Activated CD8-positive, alpha-beta memory T cell treated with anti-CD3 and anti-CD28 coated beads, Interleukin-2, amount 50 U/mL, for 48 hours (primary cell): Measurements from ENCODE around the gene MEF2C.

ENCODE experiments used
- DNase-seq: peaks from one replicate; pipeline ENCODE4 v3.0.0-alpha.2; 2020

Gene MEF2C

GRCh38 chr5:88707216-88707965 lies 175.6 kb downstream of the MEF2C start:
- no peak for DNase-seq

GRCh38 chr5:88702332-88702731 lies 180.7 kb downstream of the MEF2C start:
- no peak for DNase-seq

GRCh38 chr5:88700121-88700520 lies 182.9 kb downstream of the MEF2C start:
- no peak for DNase-seq

DNA sequence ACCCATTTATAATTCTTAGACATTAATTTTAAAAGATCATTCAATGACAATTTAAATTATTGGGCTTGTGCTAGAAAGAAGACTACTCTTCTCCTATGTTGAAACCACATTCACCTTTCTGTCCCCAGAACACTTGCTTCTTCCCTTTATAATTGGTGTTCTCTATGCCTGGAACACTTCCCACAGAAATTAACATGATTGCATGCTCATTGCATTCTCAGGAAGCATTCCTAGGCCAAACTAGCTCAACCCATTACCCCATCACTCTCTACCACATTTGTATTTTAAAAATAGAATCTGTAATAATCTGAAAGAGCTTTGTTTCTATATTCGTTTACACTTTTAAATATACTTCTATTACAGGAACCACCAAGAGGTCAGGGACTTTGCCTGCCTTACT lies 184.7 kb downstream of the MEF2C start:
- DNase-seq = no peak

- DNase-seq = no peak
Measured at GRCh38 chr5:88696466-88696865, 186.5 kb downstream of the MEF2C start.

DNA sequence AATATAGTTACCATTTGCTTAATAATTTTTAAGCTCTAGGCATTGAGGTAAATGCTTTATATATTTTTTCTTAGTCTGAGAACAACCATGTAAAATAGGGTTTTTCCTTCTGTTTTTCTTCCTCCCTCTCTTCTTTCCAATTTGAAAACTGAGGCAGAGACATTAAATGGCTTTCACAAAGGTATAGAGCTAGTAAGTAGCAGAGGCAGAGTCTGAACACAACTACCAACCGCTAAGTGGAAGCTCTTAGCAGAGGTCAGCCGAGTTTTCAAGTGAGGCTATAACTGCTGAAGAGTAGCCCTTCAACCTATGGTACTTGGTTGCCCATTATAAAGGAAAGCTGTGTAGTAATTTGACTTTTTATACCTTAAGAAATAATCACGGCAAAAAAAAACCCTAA lies 187.1 kb downstream of the MEF2C start:
- no peak for DNase-seq

GRCh38 chr5:88695232-88695631 lies 187.8 kb downstream of the MEF2C start:
- DNase-seq = no peak

- DNase-seq = no peak
Measured at GRCh38 chr5:88694023-88694679, 188.8 kb downstream of the MEF2C start.

DNA sequence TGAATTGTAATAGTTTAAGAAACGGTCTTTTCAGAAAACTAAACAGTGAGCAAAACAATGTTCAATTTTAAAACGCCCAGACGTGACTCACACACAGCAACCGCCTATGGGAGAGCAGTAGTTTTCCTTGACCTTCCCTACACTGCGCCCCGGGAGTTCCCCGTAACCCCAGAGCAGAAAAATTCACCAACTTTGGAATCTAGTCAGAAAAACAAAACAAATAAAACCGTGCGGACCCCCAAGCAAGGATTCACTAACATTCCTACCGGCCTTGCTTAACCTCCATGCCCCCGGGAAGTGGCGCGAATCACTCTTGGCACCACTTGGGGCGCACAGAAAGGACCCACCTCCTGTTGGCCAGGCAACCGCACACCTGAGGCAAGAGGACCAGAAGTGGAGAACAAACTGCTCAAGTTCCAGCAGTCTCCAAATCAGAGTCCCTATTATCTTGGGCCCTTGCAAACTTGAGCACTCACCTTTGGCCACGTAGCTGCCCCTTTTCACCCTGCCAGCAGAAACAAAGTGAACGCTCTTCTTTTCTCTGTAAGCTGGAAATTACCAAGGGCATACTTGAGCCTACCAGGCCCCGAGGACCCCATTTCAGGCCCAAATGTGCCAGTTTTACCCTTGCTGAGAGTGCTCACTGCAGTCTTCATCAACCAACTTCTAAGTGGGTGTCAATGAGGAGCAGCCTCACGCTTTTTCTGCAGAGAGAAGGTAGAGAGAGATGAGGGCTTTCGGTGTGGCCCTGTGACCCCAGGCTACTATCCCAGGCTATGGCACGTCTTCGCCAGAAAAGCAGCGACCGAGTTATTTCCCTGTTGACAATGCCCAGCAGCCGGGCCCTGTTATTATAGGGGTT lies 189.7 kb downstream of the MEF2C start:
- DNase-seq = no peak

DNA sequence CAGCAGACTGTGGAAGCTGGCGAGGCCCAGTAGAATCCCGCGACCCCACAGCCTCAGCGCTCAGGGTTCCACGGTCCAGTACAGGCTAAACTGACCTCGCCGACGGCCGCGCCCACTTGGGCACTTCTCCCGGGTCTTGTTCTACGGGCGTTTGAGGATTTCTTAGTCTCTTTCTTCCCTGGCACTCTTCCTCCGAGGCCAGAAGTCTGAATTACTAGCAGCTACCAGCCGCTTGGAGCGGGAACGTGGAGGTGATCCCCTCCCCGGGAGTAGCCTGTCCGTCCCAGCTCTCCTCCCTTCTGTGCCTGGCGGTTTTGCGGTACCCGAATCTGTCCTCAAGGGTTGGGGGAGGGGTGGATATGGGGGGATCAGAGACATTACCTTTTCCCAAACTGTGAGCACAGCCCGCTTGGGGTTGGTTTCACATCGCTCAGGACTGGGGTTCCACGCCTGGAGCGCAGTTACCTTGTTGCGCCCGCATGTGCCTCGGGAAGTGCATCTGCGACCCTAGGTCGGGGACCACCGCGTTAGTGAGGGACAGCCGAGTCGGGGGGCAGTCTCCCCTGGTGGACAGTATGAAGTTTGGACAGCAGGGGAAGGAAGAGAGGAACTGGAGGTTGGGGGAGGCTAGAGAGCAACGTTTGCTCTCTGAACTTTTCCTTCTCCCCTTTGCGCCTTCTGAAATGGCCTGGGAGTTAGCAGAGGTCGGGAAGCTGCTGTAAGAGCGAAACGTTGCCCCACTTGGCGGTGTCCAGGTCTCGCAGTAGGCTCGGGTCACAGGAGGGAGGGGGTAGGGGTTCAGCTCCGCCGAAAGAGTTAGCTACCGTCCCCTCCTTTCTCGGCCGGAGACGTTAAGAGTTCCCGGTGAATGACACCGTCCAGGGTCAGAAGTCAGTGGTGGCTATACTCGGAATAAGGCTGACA lies 190.8 kb downstream of the MEF2C start:
- DNase-seq = no peak

DNA sequence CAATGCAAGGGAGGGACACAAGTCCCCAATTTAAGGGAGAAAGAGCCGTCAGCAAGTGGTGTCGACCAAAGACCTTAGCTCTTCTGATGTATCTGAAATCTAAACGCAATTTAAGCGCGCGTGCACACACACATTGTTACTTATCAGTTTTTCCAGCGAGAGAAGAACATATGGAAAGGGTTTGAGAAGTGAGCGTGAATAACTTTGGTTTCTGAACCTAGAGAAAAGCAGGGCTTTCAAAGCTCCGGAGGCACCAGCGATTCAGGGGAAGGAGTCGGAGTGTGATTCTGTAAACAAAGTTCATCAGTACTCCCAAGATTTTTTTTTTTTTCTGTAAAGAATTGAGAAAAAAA lies 191.8 kb downstream of the MEF2C start:
- no peak for DNase-seq

DNA sequence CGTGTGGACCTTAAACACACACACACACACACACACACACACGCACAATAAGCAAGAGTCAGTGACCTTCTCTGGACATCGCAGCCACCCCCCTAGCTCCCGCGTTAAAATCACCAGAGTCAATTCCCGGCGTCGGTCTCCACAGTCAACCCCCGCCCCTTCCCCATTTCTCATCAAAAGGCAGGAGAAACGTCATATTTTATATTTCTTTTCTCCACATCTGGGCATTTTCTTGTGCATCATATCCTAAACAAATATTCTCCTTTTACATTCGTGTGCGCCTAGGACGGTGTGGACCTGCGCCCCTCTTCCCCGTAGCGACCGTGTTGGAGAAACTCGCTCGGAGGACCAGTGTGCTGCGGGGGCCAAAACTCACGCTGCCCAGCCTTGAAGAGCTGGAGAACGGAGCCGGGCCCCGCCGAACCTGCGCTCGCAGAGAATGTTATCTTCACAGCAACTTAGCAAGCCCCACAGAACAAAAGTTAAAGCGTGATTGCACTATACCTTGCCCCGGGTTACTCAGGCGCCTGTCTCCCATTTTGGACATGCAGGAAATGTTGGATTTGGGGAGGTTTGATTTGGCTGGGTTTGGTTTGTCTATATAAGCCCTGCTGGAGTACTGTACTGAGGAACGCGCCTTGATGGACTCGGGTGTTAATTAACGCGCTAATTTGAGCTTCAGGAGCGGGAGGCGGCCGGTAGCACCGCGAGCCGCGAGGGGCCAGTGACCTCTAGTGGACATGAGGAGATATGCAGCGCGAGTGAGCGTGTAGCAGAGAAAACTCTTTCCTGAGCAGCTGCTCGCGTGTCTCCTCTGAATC lies 192.4 kb downstream of the MEF2C start:
- peak; percentile 81 for DNase-seq

DNA sequence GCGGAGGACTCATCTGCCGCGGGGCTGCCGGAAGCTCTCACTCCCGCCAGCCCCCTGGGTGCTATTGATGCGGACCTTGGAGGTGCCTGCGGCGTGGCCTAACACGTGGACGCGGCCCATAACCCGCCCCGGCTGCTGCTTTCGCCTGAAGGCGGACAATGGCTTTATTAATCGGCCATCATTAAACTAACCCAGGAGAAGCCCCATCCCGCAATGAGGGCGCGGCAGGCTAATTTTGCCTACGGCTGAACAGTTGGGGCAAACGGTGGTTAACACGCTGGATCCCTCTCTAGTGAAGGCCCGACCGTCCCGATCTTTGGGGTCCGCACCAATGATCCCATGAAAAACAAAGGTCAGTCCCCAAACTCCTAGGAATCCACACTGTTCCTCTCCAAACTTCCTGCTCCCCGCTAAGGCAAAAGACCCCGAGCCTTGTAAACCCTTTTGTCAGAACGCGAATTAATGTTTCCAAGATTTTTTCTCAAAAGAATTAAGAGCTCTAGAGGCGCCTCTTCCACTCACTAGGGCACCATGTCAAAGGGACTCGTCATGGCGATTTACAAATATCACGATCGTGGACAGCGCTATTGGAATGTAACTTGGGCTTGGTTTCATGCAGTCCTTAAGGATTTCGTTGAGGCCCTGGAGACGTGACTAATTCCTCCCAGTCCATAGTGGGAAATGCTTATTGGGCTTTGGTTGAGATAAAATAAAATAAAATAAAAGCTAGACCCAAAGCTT lies 193.1 kb downstream of the MEF2C start:
- no peak for DNase-seq

- no peak for DNase-seq
Measured at GRCh38 chr5:88688984-88689667, 193.9 kb downstream of the MEF2C start.

DNA sequence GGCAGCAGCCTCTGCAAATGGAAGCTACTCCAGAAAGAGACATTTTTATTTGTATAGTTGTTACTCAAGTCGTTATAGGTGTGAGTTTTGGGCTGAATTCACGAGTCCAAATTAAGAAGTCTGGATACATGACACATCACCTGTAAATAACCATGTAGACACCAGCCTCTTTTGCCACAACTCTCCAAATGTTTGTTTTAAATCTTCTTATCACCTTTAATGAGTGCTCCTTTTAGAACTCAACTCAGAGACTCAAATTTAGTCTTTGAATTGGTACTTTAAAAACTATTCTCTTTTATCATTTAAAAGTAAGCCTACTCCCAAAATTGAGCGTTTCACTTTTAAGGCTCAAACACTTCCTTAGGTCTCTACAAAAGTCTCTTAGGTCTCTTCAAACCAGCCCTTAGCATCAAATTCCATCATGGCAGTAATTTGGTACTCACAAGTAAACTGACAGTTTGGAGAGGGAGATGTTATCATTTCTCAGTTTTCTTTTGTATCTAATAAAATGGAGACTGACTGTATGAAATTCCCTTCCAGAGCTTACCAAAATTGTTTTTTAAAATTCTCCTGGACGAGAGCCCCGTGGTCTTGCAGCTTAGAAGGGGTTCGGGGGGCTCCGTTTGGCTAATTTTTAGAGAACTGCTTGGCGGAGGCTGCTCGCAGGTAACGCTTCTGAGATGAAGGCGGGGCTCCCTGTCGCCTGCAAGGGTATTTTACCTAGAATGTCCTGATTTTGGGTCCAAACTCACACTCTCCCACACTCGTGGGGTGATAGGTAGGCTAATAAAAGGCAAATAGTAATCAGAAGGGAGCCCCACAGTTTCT lies 194.6 kb downstream of the MEF2C start:
- no peak for DNase-seq

DNA sequence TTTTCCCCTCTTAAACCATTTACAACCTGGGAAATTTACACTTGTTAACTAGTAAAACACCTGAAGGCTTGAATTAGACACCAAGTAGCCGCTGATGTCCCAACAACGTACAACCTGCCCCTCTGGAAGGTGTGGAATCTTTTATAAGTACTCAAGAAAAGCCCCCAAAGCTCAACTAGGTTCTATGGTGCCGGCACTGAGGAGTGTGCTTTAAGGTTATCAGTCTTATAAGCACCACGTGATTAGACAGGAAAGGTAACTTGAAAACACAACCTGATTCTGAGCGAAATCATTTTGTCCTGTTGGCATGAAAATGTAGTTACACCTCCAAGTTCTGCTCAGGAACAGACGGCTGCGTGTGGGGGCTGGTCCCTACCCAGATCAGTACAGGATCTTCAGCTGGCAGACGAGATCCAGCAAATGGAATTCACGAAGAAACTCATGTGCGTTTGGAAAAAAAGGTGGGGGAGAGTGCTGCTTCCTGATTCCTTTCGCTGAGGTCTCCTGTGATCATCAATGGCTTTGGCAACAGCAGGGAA lies 195.5 kb downstream of the MEF2C start:
- no peak for DNase-seq

GRCh38 chr5:88686726-88687125 lies 196.3 kb downstream of the MEF2C start:
- DNase-seq = no peak

DNA sequence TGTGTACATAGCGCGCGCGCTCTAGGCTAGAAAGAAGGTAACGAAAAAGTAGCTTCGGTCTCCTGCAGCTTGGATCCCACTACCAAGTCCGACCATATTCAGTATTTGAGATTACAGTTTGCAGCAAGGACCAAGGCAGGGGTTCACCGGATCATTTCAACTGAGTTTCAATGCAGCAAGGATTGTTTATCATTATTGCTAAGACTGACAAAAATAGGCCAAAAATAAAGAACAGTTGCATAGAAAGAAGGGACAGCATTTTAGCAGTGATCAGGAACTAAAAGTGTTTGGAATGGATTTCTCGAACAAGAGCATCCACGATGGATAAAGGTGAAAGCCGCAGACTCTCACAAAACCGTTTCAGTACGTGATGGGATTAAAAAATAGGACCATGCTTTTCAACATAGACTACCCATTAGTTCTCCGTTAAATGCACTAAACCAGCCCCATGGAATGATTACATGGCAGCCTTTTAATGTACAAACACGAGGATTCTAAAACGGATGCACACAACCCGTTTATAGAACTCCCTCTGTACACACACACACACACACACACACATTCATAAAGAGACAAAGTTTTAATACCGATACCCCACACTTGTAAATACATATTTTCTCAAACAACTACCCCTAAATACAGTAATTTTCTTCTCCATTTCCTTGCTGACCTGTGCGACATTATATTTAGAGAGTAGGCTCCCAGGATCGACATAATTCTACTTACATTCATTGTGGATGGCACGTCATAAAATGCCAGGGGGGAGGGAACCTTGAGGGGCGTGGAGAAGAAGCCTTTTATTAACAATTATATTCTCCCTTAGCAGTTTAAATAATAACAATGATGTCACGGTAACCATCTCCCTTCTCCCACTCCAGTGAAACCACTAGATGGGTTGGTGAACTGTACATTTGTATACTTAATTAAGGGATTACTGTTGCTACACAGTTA lies 197.1 kb downstream of the MEF2C start:
- no peak for DNase-seq
